Astrocyte (in vitro differentiated cells and primary cell): ENCODE data around the gene PCYT2. TPM values are rescaled to one million over a fixed set of nuclear protein-coding genes. Genes with fewer than 3 reads are reported as not detected.

Experiments
- DNase-seq: peaks from one replicate; pipeline ENCODE4 v3.0.0-alpha.2; 2010; ENCODE audit warnings: low read depth
- FAIRE-seq: peaks from 2 replicates; lab custom pipeline; 2011; peaks lifted over from hg19 to GRCh38; lab: Jason Lieb, UNC
- H2AFZ ChIP-seq: 2 replicates; pipeline ENCODE4 v1.6.0; 2012; ENCODE audit warnings: low read depth, low read length, inconsistent platforms
- H3K27ac ChIP-seq: 2 replicates; pipeline ENCODE4 v1.5.1; 2011; ENCODE audit warnings: low read depth, low read length, inconsistent platforms
- H3K27me3 ChIP-seq: 2 replicates; pipeline ENCODE4 v1.6.0; 2011; ENCODE audit warnings: low read length, inconsistent platforms; ENCODE audit not compliant: insufficient read depth
- H3K36me3 ChIP-seq: 2 replicates; pipeline ENCODE4 v1.5.1; 2011; ENCODE audit warnings: low read length, inconsistent platforms; ENCODE audit not compliant: insufficient read depth
- H3K4me1 ChIP-seq: 2 replicates; pipeline ENCODE4 v1.5.1; 2011; ENCODE audit warnings: low read length, inconsistent platforms; ENCODE audit not compliant: insufficient read depth
- H3K4me2 ChIP-seq: 2 replicates; pipeline ENCODE4 v1.6.0; 2012; ENCODE audit warnings: low read length, inconsistent platforms
- H3K4me3 ChIP-seq: 2 replicates; pipeline ENCODE4 v1.5.1; 2011; ENCODE audit warnings: low read depth, mild to moderate bottlenecking, low read length, inconsistent platforms; ENCODE audit not compliant: insufficient read depth
- H3K79me2 ChIP-seq: 2 replicates; pipeline ENCODE4 v1.6.0; 2012; ENCODE audit warnings: mild to moderate bottlenecking, low read length, inconsistent platforms; ENCODE audit not compliant: insufficient read depth
- H3K9ac ChIP-seq: 2 replicates; pipeline ENCODE4 v1.6.0; 2012; ENCODE audit warnings: mild to moderate bottlenecking, low read length, inconsistent platforms
- H3K9me3 ChIP-seq: 2 replicates; pipeline ENCODE4 v1.5.1; 2012; ENCODE audit warnings: low read depth, mild to moderate bottlenecking, low read length, inconsistent platforms; ENCODE audit not compliant: insufficient read depth
- H4K20me1 ChIP-seq: 2 replicates; pipeline ENCODE4 v1.6.0; 2012; ENCODE audit warnings: low read length, inconsistent platforms; ENCODE audit not compliant: insufficient read depth
- H3K27ac Mint-ChIP-seq: one replicate; pipeline ENCODE4 v1.8.0; 2021; ENCODE audit warnings: mild to moderate bottlenecking, mixed read lengths; ENCODE audit not compliant: unreplicated experiment
- H3K27me3 Mint-ChIP-seq: one replicate; pipeline ENCODE4 v1.8.0; 2021; ENCODE audit warnings: low read depth, mixed read lengths; ENCODE audit not compliant: unreplicated experiment
- H3K36me3 Mint-ChIP-seq: one replicate; pipeline ENCODE4 v1.8.0; 2021; ENCODE audit warnings: low read depth, mixed read lengths; ENCODE audit not compliant: unreplicated experiment
- H3K4me1 Mint-ChIP-seq: one replicate; pipeline ENCODE4 v1.8.0; 2021; ENCODE audit warnings: low read depth, mixed read lengths; ENCODE audit not compliant: unreplicated experiment
- H3K4me3 Mint-ChIP-seq: one replicate; pipeline ENCODE4 v1.8.0; 2021; ENCODE audit warnings: mild to moderate bottlenecking, moderate library complexity, mixed read lengths; ENCODE audit not compliant: unreplicated experiment
- H3K9me3 Mint-ChIP-seq: one replicate; pipeline ENCODE4 v1.8.0; 2021; ENCODE audit warnings: mild to moderate bottlenecking, mixed read lengths; ENCODE audit not compliant: unreplicated experiment
- EZH2 ChIP-seq: IDR thresholded peaks from 2 replicates; pipeline ENCODE4 v1.6.1; 2012; ENCODE audit warnings: mild to moderate bottlenecking, low read length, inconsistent platforms; ENCODE audit not compliant: insufficient read depth
- total RNA-seq: library from RNA; stranded (reverse); gene quantifications from 2 replicates; pipeline ENCODE4 v1.2.1, GENCODE V29; 2021
- TF ChIP-seq, protein P1 (sequence below): IDR thresholded peaks from 2 replicates; pipeline ENCODE4 v1.5.1; 2011; ENCODE audit warnings: low read depth, mild to moderate bottlenecking, inconsistent platforms, low read length, moderate library complexity; ENCODE audit not compliant: insufficient read depth

PCYT2 gene
- total RNA-seq, 1 donor from 2014 or later, result 31.6 TPM

DNA sequence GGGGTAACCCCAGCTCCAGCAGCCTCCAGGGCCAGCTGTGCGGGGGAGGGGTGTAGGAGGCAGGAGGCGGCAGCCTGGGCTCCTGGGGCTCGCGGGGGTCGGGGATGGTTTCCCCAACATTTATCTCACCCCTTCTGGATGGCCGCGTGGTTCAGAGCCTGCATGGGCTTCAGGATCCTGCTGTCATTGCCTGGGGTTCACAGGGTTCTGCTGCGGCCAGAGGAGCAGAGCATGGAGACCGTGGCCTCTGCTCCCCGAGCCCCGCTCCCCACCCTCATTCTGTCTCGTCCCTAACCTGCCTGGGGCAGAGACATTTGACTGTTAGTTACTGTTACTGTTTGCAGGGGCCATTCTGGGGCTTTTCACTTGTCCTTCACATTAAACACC, 31.0 kb upstream of the PCYT2 start:
- Mint-ChIP-seq H3K27me3 (peaks cover 12% of the 10 kb centered on the region), H3K9me3 (no peaks in the 10 kb centered on the region), H3K27ac (no peak overlapping the region), H3K4me3 (no peak overlapping the region), H3K4me1 (no peaks in the 10 kb centered on the region), H3K36me3 (no peaks in the 10 kb centered on the region)
- H3K79me2 ChIP-seq, result no peaks in the 10 kb centered on the region
- H3K4me1 ChIP-seq, result no peaks in the 10 kb centered on the region
- H3K4me2 ChIP-seq, result no peak overlapping the region
- DNase-seq (no peak), FAIRE-seq (no peak)
- no peaks in the 10 kb centered on the region for H4K20me1 ChIP-seq
- H3K9me3 ChIP-seq, result no peaks in the 10 kb centered on the region
- H3K27me3 ChIP-seq, result peaks cover 13% of the 10 kb centered on the region
- H3K27ac ChIP-seq, result no peak overlapping the region
- H2AFZ ChIP-seq, result no peak overlapping the region
- TF ChIP-seq, protein P1, sequence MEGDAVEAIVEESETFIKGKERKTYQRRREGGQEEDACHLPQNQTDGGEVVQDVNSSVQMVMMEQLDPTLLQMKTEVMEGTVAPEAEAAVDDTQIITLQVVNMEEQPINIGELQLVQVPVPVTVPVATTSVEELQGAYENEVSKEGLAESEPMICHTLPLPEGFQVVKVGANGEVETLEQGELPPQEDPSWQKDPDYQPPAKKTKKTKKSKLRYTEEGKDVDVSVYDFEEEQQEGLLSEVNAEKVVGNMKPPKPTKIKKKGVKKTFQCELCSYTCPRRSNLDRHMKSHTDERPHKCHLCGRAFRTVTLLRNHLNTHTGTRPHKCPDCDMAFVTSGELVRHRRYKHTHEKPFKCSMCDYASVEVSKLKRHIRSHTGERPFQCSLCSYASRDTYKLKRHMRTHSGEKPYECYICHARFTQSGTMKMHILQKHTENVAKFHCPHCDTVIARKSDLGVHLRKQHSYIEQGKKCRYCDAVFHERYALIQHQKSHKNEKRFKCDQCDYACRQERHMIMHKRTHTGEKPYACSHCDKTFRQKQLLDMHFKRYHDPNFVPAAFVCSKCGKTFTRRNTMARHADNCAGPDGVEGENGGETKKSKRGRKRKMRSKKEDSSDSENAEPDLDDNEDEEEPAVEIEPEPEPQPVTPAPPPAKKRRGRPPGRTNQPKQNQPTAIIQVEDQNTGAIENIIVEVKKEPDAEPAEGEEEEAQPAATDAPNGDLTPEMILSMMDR, result no peak
- TF ChIP-seq EZH2, result no peak
- H3K9ac ChIP-seq, result no peak overlapping the region
- H3K36me3 ChIP-seq, result no peaks in the 10 kb centered on the region
- H3K4me3 ChIP-seq, result no peak overlapping the region

DNA sequence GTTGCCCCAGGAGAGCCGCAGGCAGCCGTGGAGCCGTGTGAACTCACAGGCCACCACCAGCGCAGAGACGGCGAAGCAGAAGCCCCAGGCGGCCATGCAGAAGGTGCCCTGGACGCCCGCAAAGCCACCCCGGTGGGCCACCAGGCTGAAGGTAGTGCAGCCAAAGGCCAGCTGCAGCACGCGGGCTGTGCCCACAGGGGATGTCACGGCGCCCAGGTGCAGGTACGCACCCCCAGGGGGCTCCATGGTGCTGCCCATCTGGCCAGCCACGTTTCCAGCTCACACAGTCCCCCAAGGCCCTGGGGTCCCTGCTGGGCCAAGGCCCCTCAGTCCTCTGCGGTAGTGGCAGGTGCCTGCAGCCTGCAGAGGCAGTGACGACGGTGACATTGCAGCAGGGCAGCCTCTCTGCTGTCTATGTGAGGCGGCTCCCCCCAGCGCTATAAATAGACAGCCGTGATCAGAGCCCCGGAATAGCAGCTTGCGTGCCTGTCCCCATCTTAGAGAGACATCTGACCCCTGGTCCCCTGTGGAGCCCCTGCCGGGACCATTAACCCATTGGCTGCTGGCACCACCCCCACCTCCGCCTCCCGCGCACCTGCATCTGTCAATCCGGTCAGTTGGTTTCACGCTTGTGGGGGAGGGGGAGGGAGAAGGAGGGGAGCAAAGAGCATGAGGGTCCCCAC, 30.4 kb upstream of the PCYT2 start:
- H3K4me3 Mint-ChIP-seq, result no peak overlapping the region

More for the DNA sequence above, 30.4 kb upstream of the PCYT2 start:
- peaks cover 3% of the 10 kb centered on the region for H3K4me1 ChIP-seq
- H3K27ac ChIP-seq, result no peak overlapping the region
- no peak overlapping the region for H3K9ac ChIP-seq
- DNase-seq (no peak), FAIRE-seq (no peak)
- peaks cover 13% of the 10 kb centered on the region for H3K27me3 ChIP-seq
- no peak overlapping the region for H2AFZ ChIP-seq
- no peaks in the 10 kb centered on the region for H3K36me3 ChIP-seq
- no peak overlapping the region for H3K4me2 ChIP-seq
- H4K20me1 ChIP-seq, result no peaks in the 10 kb centered on the region
- TF ChIP-seq, protein P1, result no peak
- no peak for TF ChIP-seq EZH2
- H3K4me3 ChIP-seq, result no peak overlapping the region
- H3K27me3 Mint-ChIP-seq, result peaks cover 12% of the 10 kb centered on the region
- no peaks in the 10 kb centered on the region for H3K9me3 ChIP-seq
- no peak overlapping the region for H3K27ac Mint-ChIP-seq
- no peaks in the 10 kb centered on the region for H3K9me3 Mint-ChIP-seq
- peaks cover 3% of the 10 kb centered on the region for H3K79me2 ChIP-seq
- no peaks in the 10 kb centered on the region for H3K4me1 Mint-ChIP-seq
- H3K36me3 Mint-ChIP-seq, result no peaks in the 10 kb centered on the region
